AG08396 (cell line): ENCODE measurements around the gene ARAP1.

Experiments
- DNase-seq: peaks from one replicate; pipeline ENCODE4 v3.0.0; 2012; ENCODE audit warnings: low spot score, mixed read lengths

Gene ARAP1

GRCh38 chr11:72705442-72706365 lies 46.5 kb downstream of the ARAP1 start:
- DNase-seq = no peak

DNA sequence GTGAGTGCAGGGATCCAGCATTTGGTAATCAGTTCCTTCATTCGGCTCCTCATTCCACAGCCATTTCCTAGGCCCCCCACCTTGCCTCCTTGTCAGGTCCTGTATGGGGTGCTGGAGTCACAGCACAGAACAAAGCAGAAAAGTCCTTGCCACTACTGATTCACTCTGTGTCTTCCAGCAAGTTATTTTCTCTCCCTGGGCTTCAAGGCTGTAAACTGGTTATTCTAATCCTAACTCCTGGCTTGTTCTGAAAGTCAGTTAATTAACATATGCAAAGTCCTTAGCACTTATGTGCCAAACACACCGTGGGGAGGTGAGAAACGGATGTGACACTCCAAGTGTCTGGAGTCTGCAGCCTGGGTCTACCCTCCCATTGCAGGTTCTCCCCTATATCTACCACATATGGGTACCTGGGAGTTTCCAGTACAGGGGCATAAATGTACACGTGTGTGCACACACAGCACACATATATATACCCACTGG lies 47.4 kb downstream of the ARAP1 start:
- no peak for DNase-seq

DNA sequence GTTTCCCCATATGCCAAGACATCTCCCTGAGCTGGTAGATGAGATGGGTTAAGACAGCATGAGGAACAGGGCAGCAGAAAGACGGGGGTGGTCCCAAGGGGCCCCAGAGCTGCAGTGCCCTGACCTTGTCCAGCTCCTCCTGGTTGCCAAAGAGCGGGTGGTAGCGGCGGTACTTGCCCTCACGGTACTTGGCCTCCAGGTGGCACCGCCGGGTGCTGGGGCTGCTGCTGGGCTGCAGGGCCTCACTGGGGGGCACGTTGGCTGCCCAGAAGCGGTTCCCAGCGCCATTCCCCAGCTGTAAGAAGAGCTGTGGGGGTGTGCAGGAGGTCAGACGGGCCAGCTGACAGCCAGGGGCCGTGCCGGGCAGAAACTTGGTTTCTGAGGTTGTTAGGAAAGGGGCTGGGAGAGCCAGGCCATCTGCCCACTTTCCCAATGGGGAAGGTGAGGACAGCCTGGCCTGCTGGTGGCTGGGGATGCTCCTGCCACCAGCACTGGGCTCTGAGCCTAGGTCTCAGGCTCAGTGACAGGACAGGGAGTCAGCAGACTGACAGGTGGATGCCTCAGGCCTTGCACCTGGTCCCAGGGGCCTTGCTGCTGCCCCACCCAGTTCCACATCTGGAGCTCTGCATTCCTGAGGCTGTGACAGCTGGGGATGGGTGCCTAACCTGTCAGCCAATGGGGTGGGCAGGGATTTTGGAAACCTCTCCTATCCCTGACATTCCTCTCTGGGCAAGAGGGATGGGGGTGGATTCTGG lies 48.0 kb downstream of the ARAP1 start:
- no peak for DNase-seq

DNA sequence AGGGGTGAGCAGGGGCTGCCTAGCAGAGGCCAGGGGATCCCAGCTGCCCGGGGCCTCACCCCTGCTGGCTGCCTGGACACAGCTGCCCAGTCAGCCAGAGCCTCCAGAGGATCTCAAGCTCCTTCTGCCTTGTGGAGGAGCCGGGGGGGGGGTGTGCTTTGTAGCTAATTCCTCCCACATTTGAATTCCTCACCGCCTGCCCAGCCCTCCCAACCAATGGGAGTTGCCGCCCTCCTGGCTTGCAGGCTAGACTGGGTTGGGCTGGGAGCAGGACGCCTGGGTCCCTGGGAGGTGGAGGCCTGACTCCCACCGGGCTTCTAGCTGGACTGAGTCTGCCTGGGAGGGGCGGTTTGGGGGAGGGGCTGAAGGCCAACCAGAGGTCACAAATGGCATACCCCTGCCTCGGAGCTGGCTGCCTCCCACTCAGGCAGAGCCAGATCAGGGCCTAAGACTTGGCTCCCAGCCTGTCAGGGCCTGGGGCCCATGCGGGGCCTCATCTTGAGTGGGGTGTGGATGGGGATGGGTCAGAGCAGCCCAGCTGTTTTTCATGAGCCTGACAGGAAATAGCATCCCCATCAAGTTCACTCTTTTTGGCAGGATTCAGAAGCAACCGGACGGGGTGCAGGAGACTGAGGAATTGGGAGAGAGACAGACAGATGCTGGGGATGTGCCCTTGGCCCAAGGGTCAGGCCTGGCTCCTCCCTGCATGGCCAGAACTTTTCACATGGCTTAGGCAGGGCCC lies 48.8 kb downstream of the ARAP1 start:
- DNase-seq = peak; percentile 92

DNA sequence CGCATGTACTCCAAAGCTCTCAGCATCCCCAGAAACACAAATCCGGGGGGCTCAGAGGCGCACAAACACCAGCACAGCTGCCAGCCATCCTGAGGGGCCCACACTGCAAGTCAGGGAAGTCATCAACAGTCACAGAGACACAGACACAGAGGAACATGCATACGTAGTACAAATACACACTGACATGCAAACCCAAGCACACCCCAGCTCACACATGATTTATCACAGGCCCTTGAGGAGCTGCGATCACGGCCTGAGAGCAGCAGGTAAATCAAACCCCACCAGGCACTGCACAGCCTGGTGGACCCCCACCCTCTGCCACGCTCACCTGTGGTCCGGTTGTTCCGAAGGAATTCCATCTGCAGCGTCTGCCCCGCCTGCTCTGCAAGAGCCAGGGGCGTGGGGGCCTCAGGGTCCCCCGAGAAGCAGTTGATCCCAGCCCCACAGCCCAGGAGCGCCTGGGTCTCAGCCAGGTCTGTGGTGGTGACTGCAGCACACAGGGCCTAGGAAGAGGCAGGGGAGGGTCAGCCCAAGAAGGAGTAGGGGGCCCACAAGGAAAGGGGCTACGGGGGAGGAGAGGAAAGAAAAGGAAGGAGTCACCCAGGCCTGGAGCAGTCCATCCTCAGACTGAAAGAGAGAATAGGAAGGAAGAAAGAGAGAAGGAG lies 49.5 kb downstream of the ARAP1 start:
- no peak for DNase-seq

DNA sequence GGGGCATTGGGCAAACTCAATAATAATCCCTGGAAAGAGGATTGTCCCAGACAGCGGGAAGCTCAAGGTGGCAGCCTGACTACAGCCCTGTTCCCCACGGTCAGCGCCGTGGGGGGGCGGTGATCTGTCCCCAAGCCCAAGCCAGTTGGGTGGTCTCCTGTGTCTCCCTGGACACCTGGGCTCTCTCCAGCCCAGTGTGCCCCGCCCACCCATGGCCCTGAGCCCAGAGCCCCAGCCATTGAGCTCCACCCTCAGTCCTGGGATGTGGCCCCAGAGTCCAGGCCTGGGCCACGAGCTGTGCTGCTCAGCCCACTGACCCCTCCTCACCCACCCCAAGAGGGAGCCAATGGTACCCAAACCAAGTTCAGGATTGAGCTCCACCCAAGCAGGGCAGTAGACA lies 50.1 kb downstream of the ARAP1 start:
- DNase-seq = no peak

GRCh38 chr11:72701466-72701865 lies 50.7 kb downstream of the ARAP1 start:
- no peak for DNase-seq

GRCh38 chr11:72700146-72700545 lies 52.1 kb downstream of the ARAP1 start:
- DNase-seq = peak; percentile 80

DNA sequence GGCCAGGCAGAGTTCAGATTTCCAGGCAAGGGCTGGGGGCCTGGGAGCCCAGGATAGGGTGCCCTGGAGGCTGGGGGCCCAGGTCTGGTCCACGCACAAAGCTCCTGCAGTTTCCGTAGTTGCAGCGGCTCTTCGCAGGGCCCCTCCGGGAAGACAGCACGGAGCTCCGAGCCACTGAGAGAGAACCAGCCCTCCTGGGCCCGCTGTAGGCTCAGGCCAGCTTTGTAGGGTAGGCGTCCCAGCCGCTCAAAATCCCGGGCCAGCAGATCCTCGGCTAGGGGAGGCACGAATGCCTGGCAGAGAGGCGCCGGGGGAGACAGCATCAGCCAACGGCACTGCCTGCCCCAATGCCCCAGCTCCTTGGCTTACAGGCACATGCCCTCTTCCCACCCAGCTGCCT lies 54.4 kb downstream of the ARAP1 start:
- DNase-seq = no peak

- no peak for DNase-seq
Measured at GRCh38 chr11:72696866-72697700, 55.1 kb downstream of the ARAP1 start.

DNA sequence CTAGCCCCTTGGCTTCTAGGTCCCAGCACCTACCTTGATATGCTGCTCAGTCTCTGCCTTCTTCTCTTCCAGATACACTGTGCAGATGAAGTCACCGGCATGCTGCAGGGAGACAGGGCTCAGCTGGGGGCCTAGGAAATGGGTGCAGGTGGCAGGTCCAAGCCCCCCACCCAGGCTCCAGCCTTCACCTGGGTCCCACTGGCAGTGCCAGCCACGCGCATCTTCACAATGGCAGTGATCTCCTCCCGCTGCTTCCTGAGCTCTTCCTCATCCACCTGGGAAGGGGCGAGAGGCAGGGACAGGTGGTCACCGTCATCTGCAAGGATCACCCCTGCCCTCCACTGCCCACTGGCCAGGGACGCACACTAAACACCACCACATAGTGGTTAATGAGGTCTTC lies 56.9 kb downstream of the ARAP1 start:
- DNase-seq = no peak

GRCh38 chr11:72693271-72693968 lies 58.8 kb downstream of the ARAP1 start:
- no peak for DNase-seq

DNA sequence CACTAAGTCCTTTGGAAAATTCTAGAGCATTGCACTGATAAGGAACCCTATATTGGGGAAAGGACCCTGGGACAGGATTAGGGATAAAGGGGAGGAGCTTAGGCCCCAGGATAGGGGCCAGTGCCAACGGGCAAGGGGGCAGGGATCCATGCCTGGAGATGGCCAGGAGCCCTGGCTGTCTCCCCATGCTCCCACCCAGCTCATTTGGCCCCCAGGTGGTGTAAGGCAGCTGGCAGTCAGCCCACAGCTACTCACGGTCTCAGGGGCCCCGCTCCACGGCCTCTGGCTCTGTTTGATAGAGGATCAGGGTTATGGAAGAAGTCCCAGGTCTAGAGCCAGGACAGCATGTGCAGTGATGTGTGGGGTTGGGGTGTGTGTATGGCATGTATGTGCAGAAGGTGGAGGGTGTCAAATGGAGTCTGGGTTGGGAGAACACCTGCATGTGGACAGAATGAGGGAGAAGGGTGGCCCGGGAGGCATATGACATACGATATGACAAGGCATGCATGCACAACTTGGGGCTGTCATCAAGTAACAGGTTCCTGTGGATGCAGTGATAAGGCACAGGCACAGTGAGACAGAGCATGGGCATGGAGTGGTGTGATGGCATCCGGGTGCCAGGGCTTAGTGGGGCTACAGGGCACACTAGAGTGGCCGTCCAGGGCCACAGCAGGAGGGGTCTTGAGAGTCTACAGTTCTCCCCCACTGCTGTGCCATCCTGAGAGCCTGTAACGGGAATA lies 59.5 kb downstream of the ARAP1 start:
- no peak for DNase-seq

- DNase-seq = no peak
Measured at GRCh38 chr11:72690166-72690565, 62.0 kb downstream of the ARAP1 start.

DNA sequence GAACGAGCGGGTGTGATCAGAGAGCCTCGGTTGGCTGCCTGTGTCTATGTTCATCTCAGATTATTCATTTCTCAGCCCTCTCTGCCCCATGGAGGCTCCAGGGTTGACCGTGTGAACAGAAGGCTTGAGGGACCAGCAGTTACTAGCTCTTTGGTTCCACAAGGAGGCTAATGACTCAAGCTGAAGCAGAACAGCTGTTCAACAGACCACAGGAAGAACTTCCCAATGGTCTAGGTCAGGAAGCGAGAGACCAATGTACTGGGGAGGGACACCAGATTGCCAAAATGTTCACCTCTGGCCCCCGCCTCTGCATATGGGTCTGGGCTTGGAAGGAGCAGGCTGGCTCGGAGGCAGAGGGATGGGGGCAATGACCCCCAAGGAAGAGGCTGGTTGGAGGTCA lies 63.3 kb downstream of the ARAP1 start:
- no peak for DNase-seq

DNA sequence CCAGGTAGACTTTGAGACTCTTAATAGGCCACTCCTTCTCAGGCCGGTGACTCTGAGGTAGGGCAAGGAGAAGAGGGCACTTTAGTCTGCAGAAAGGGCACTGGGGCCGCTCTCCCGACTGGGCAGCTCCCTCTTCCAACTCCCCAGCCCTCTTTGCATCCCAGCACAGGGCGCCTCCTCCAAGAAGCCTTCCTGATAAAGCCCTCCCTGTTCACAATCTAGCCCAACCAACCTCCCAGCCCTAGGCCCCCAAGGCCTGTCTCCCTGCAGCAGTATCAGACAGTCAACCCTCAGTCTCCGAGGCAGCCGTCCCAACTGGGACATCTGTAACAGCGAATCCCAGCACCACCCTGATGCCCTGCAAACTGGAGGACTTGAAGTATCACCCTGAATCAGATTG lies 63.7 kb downstream of the ARAP1 start:
- DNase-seq = no peak

GRCh38 chr11:72687326-72687725 lies 64.9 kb downstream of the ARAP1 start:
- DNase-seq = no peak

GRCh38 chr11:72686639-72687220 lies 65.5 kb downstream of the ARAP1 start:
- no peak for DNase-seq
